DND-41 (cell line): ENCODE measurements around the gene KRT4.
"Not testable (repeated sequence)": the region's sequence is repeated elsewhere in the genome, so short reads cannot be mapped to it uniquely, and the experiment has no call there.

ENCODE experiments used
- ATAC-seq: fragments of 200-7000 bp; cut with Tn5 transposase; 3 replicates; pipeline ENCODE4 v1.9.1; 2021; ENCODE audit warnings: low read depth; ENCODE audit not compliant: insufficient read depth
- DNase-seq: peaks from one replicate; pipeline ENCODE4 v3.0.0-alpha.2; 2020
- H2AFZ ChIP-seq: 2 replicates; pipeline ENCODE4 v1.6.0; 2012; ENCODE audit warnings: low read depth, low read length
- H3K27ac ChIP-seq: 2 replicates; pipeline ENCODE4 v1.5.1; 2012; ENCODE audit warnings: low read length, inconsistent platforms
- H3K27me3 ChIP-seq: fragments of 200-600 bp; sonication (generic); 2 replicates; pipeline ENCODE4 v1.6.0; 2012; ENCODE audit warnings: low read length, mild to moderate bottlenecking, inconsistent platforms; ENCODE audit not compliant: insufficient read depth, poor library complexity
- H3K36me3 ChIP-seq: 2 replicates; pipeline ENCODE4 v1.5.1; 2012; ENCODE audit warnings: low read length, inconsistent platforms; ENCODE audit not compliant: insufficient read depth
- H3K4me1 ChIP-seq: 2 replicates; pipeline ENCODE4 v1.5.1; 2012; ENCODE audit warnings: mild to moderate bottlenecking, low read length; ENCODE audit not compliant: insufficient read depth
- H3K4me2 ChIP-seq: 2 replicates; pipeline ENCODE4 v1.6.0; 2012; ENCODE audit warnings: mild to moderate bottlenecking, moderate library complexity, low read length, inconsistent platforms; ENCODE audit not compliant: insufficient read depth
- H3K4me3 ChIP-seq, 2 experiments: fragments of 200-600 bp in 1 of 2; shearing (Covaris generic) in 1 of 2; 2 replicates each; pipeline ENCODE4 v1.5.1; 2012 to 2016; ENCODE audit warnings: inconsistent platforms in 2 of 2, low read length in 2 of 2, mild to moderate bottlenecking in 2 of 2, low read depth in 1 of 2, moderate library complexity in 1 of 2
- H3K79me2 ChIP-seq: 2 replicates; pipeline ENCODE4 v1.6.0; 2012; ENCODE audit warnings: low read length, inconsistent platforms; ENCODE audit not compliant: insufficient read depth
- H3K9ac ChIP-seq: 2 replicates; pipeline ENCODE4 v1.6.0; 2012; ENCODE audit warnings: low read depth, mild to moderate bottlenecking, inconsistent platforms, low read length, moderate library complexity
- H3K9me3 ChIP-seq: 2 replicates; pipeline ENCODE4 v1.5.1; 2012; ENCODE audit warnings: low read length, moderate library complexity, mild to moderate bottlenecking, inconsistent platforms; ENCODE audit not compliant: insufficient read depth, severe bottlenecking
- H4K20me1 ChIP-seq: 2 replicates; pipeline ENCODE4 v1.6.0; 2012; ENCODE audit warnings: low read length; ENCODE audit not compliant: insufficient read depth
- CTCF ChIP-seq: IDR thresholded peaks from 2 replicates; pipeline ENCODE4 v1.5.1; 2012; ENCODE audit warnings: borderline replicate concordance, low read length, moderate library complexity, mild to moderate bottlenecking; ENCODE audit not compliant: poor library complexity, severe bottlenecking; ENCODE audit errors: extremely low read depth
- EZH2 ChIP-seq: IDR thresholded peaks from 3 replicates; pipeline ENCODE4 v1.6.1; 2012; ENCODE audit warnings: borderline replicate concordance, low read depth, mild to moderate bottlenecking, moderate library complexity, low read length, inconsistent platforms; ENCODE audit not compliant: severe bottlenecking

The KRT4 gene

GRCh38 chr12:52763036-52763659 is 50.8 kb downstream of the KRT4 start:
- H3K9ac ChIP-seq: no peak overlapping the region
- no peaks in the 10 kb centered on the region for H3K4me1 ChIP-seq
- TF ChIP-seq EZH2: no peak
- TF ChIP-seq CTCF: no peak
- peaks cover 14% of the 10 kb centered on the region for H3K9me3 ChIP-seq
- no peak overlapping the region for H2AFZ ChIP-seq
- H3K4me2 ChIP-seq: no peak overlapping the region
- no peak for ATAC-seq
- H3K36me3 ChIP-seq: no peaks in the 10 kb centered on the region
- H3K27ac ChIP-seq: no peak overlapping the region
- peaks cover 12% of the 10 kb centered on the region for H3K27me3 ChIP-seq
- H3K79me2 ChIP-seq: no peaks in the 10 kb centered on the region
- no peaks in the 10 kb centered on the region for H4K20me1 ChIP-seq
- DNase-seq: no peak
- no peak overlapping the region for H3K4me3 ChIP-seq

- peaks cover 14% of the 10 kb centered on the region for H3K9me3 ChIP-seq
- no peak overlapping the region for H3K4me3 ChIP-seq
- ATAC-seq (no peak), DNase-seq (no peak)
- no peaks in the 10 kb centered on the region for H3K4me1 ChIP-seq
- no peak overlapping the region for H2AFZ ChIP-seq
- no peak overlapping the region for H3K27ac ChIP-seq
- H3K4me2 ChIP-seq: no peak overlapping the region
- no peaks in the 10 kb centered on the region for H3K36me3 ChIP-seq
- TF ChIP-seq CTCF (no peak), EZH2 (no peak)
- H3K79me2 ChIP-seq: no peaks in the 10 kb centered on the region
- no peak overlapping the region for H3K9ac ChIP-seq
- no peaks in the 10 kb centered on the region for H4K20me1 ChIP-seq
- H3K27me3 ChIP-seq: peaks cover 8% of the 10 kb centered on the region
Measured at GRCh38 chr12:52761802-52762201, 52.1 kb downstream of the KRT4 start.

GRCh38 chr12:52761218-52761617 is 52.7 kb downstream of the KRT4 start:
- ATAC-seq, H3K9ac ChIP-seq, H3K27ac ChIP-seq, H3K4me1 ChIP-seq, H4K20me1 ChIP-seq, H3K4me3 ChIP-seq, H2AFZ ChIP-seq, H3K79me2 ChIP-seq, H3K36me3 ChIP-seq, H3K27me3 ChIP-seq, H3K4me2 ChIP-seq, DNase-seq: not testable (repeated sequence)
- peaks cover 14% of the 10 kb centered on the region for H3K9me3 ChIP-seq

- no peaks in the 10 kb centered on the region for H3K27me3 ChIP-seq
- no peak overlapping the region for H3K9ac ChIP-seq
- no peak for ATAC-seq
- H3K4me2 ChIP-seq: no peak overlapping the region
- TF ChIP-seq EZH2 (no peak), CTCF (no peak)
- H3K36me3 ChIP-seq: no peaks in the 10 kb centered on the region
- H3K27ac ChIP-seq: no peak overlapping the region
- H3K9me3 ChIP-seq: peaks cover 14% of the 10 kb centered on the region
- no peaks in the 10 kb centered on the region for H3K79me2 ChIP-seq
- no peak overlapping the region for H2AFZ ChIP-seq
- no peaks in the 10 kb centered on the region for H3K4me1 ChIP-seq
- no peak for DNase-seq
- H3K4me3 ChIP-seq: no peak overlapping the region
- no peaks in the 10 kb centered on the region for H4K20me1 ChIP-seq
Measured at GRCh38 chr12:52760623-52761022, 53.3 kb downstream of the KRT4 start.
